ENCODE data around the gene CTIF. TPM values are rescaled to one million over a fixed set of nuclear protein-coding genes. Genes with fewer than 3 reads are reported as not detected.
A peak's percentile ranks its signal among the peaks of the same experiment; 100 is the strongest.

Gene CTIF
- total RNA-seq, 1 donor: 86.4 TPM

- no peak for TF ChIP-seq CTCF (IDR thresholded peaks at IDR 0.05; ENCODE audit: insufficient read depth, low read depth, low read length)
- no peak overlapping the region for H3K4me3 ChIP-seq (ENCODE audit: low read depth, low read length)
- DNase-seq (ENCODE audit: low read depth): no peak
Measured at GRCh38 chr18:48671561-48671945, 132.7 kb downstream of the CTIF start.

GRCh38 chr18:48672671-48673340 is 134.0 kb downstream of the CTIF start:
- no peak for TF ChIP-seq CTCF (IDR thresholded peaks at IDR 0.05; ENCODE audit: insufficient read depth, low read depth, low read length)

GRCh38 chr18:48673456-48673852 is 134.6 kb downstream of the CTIF start:
- no peak for DNase-seq (ENCODE audit: low read depth)
- H3K4me3 ChIP-seq (ENCODE audit: low read depth, low read length): no peak overlapping the region
- TF ChIP-seq CTCF (IDR thresholded peaks at IDR 0.05; ENCODE audit: insufficient read depth, low read depth, low read length): no peak

More at GRCh38 chr18:48672671-48673340, 134.0 kb downstream of the CTIF start:
- no peak overlapping the region for H3K4me3 ChIP-seq (ENCODE audit: low read depth, low read length)
- no peak for DNase-seq (ENCODE audit: low read depth)

- H3K4me3 ChIP-seq (ENCODE audit: low read depth, low read length): no peak overlapping the region
- no peak for TF ChIP-seq CTCF (IDR thresholded peaks at IDR 0.05; ENCODE audit: insufficient read depth, low read depth, low read length)
- DNase-seq (ENCODE audit: low read depth): no peak
Measured at GRCh38 chr18:48673853-48674721, 135.3 kb downstream of the CTIF start.

- DNase-seq (ENCODE audit: low read depth): no peak
Measured at GRCh38 chr18:48674758-48675351, 136.0 kb downstream of the CTIF start.

GRCh38 chr18:48675352-48675761 is 136.5 kb downstream of the CTIF start:
- H3K4me3 ChIP-seq (ENCODE audit: low read depth, low read length): no peak overlapping the region
- peak; percentile 94 for TF ChIP-seq CTCF (IDR thresholded peaks at IDR 0.05; ENCODE audit: insufficient read depth, low read depth, low read length)
- DNase-seq (ENCODE audit: low read depth): peak; percentile 84

More at GRCh38 chr18:48674758-48675351, 136.0 kb downstream of the CTIF start:
- no peak for TF ChIP-seq CTCF (IDR thresholded peaks at IDR 0.05; ENCODE audit: insufficient read depth, low read depth, low read length)
- no peak overlapping the region for H3K4me3 ChIP-seq (ENCODE audit: low read depth, low read length)

Data from fibroblast of villous mesenchyme (primary cell).